Measurements from ENCODE around the gene RBMX.

RBMX gene

DNA sequence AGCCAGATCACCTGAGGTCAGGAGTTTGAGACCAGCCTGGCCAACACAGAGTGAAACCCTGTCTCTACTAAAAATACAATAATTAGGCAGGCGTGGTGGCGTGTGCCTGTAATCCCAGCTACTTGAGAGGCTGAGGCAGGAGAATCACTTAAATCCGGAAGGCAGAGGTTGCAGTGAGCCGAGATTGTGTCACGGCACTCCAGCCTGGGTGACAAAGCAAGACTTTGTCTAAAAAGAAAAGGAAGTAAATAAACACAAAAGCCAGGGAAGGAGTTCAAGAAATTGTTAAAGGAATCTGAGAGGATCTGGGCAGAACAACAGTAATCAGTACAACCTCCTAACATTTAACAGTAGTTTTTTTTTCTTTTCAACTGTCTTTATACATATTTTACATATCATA lies 51.1 kb downstream of the RBMX start:
- DNase-seq: no peak

DNA sequence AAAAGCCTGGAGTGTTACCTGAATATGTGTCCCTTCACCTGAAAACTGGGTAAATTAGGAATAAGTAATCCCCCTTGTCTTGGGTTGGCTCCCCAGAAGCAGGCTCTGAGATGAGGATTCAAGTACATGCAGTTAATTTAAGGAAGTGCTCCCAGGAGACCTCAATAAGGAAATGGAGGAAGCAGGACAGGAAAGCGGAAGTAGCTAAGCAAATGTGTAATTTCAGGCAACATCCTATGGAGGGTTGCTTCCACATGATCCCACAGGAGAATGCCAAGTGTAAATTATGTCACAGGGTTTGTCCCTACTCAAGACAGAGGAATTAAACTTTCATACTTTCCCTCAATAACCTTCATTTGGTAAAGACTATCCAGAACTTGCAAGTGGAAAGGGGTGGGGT lies 51.7 kb downstream of the RBMX start:
- DNase-seq: no peak

DNA sequence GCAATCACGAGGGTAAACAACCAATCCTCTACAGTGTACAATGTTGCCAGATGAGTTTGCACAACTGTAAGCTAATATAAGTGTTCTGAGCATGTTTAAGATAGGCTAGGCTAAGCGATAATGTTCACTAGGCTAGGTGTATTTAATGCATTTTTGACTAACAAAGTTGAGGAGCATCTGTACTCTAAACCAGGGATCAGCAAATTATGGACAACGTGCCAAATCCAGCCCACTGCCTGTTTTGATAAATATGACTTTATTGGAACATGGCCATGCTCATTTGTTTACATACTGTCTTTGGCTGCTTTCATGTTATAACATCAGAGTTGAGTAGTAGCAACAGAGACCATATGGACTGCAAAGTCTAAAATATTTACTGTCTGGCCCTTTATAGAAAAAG lies 53.5 kb downstream of the RBMX start:
- peak; percentile 4 for DNase-seq

GRCh38 chrX:136825771-136826170 lies 54.8 kb downstream of the RBMX start:
- no peak for DNase-seq
